ENCODE data around the gene GAK. TPM values are rescaled to one million over a fixed set of nuclear protein-coding genes. Genes with fewer than 3 reads are reported as not detected.

The GAK gene
- polyA plus RNA-seq, 1 donor, result 96.1 TPM

DNA sequence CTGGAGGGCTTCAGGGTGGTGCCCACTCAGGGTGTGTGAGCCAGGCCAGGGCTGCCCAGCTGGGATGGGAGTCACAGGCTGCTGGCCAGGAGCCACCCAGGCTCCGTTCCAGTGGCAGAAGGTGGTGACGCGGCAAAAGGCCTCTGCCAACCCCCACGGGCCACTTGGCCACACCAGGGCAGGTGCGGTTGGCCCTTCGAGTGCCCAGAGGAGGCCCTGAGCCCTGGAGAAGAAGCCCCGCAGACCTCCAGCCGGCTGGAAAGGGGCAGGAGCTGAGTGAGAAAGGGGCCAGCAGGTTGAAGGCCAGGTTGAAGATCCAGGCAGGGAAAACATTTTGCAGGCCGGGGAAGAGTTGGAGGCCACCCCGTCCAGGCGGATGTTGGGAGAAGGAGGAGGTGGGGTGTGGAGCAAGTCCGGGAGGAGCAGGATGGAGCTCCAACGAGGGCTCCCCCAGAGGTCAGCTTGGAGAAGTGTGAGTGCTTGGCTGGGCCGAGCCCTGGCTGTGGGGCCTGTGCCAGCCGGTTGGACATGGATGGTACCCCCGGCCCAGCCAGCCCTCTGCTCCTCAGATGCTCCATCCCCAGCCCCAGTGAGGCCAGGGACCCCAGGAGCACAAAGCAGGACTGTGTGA lies 103.4 kb downstream of the GAK start:
- Histone ChIP-seq H3K27ac (ENCODE audit: low read length) (no peak overlapping the region), H3K27me3 (ENCODE audit: control insufficient read depth, insufficient read depth, low read length) (peaks cover 65% of the 10 kb centered on the region), H3K9me3 (ENCODE audit: control insufficient read depth, low read depth, low read length) (peaks cover 10% of the 10 kb centered on the region), H3K4me1 (ENCODE audit: control insufficient read depth, insufficient read depth, low read length) (peaks cover 5% of the 10 kb centered on the region), H3K36me3 (ENCODE audit: control insufficient read depth, insufficient read depth, low read length) (no peaks in the 10 kb centered on the region), H3K4me3 (ENCODE audit: low read length) (no peak overlapping the region)
- WGBS (ENCODE audit: insufficient coverage, low lambda C conversion rate), result no CpG with 5 or more reads among the region's 16 CpGs
- no peak for DNase-seq

GRCh38 chr4:827209-828081 lies 104.7 kb downstream of the GAK start:
- no peak overlapping the region for H3K4me3 ChIP-seq (ENCODE audit: low read length)
- peaks cover 75% of the 10 kb centered on the region for H3K27me3 ChIP-seq (ENCODE audit: control insufficient read depth, insufficient read depth, low read length)
- no CpG with 5 or more reads among the region's 20 CpGs for WGBS (ENCODE audit: insufficient coverage, low lambda C conversion rate)
- no peaks in the 10 kb centered on the region for H3K36me3 ChIP-seq (ENCODE audit: control insufficient read depth, insufficient read depth, low read length)
- H3K9me3 ChIP-seq (ENCODE audit: control insufficient read depth, low read depth, low read length), result peaks cover 10% of the 10 kb centered on the region
- no peak overlapping the region for H3K27ac ChIP-seq (ENCODE audit: low read length)
- DNase-seq, result no peak
- H3K4me1 ChIP-seq (ENCODE audit: control insufficient read depth, insufficient read depth, low read length), result peaks cover 5% of the 10 kb centered on the region

GRCh38 chr4:826508-827208 lies 105.5 kb downstream of the GAK start:
- no peak overlapping the region for H3K4me3 ChIP-seq (ENCODE audit: low read length)
- H3K9me3 ChIP-seq (ENCODE audit: control insufficient read depth, low read depth, low read length), result peaks cover 5% of the 10 kb centered on the region
- peaks cover 5% of the 10 kb centered on the region for H3K4me1 ChIP-seq (ENCODE audit: control insufficient read depth, insufficient read depth, low read length)
- no peak for DNase-seq
- H3K36me3 ChIP-seq (ENCODE audit: control insufficient read depth, insufficient read depth, low read length), result no peaks in the 10 kb centered on the region
- H3K27ac ChIP-seq (ENCODE audit: low read length), result no peak overlapping the region
- no CpG with 5 or more reads among the region's 75 CpGs for WGBS (ENCODE audit: insufficient coverage, low lambda C conversion rate)
- H3K27me3 ChIP-seq (ENCODE audit: control insufficient read depth, insufficient read depth, low read length), result peaks cover 78% of the 10 kb centered on the region

DNA sequence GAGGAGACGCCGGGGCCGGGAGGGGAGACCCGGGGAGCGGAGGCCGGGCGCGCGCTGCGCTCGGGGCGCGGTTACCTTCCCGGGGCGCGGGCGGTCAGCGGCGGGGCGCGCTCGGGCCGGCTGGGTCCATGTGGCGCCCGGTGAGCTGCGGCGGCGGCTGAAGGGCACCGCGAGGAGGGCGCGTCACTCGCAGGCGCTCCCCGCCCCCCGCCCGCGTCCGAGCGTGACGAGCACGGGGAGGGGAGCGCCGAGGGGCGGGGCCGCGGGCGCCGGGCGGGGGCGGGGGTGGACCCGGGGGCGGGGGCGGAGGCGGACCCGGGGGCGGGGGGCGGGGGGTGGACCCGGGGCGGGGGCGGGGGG lies 106.2 kb downstream of the GAK start, which contains the start of gene CPLX1:
Gene CPLX1, minus strand, starts transcription at position 159 of the 360 bp plus-strand sequence. CDS start 1,607 bp downstream, outside the sequence.
- Histone ChIP-seq H3K4me3 (ENCODE audit: low read length) (peak within 1 kb of the TSS; percentile 4), H3K27me3 (ENCODE audit: control insufficient read depth, insufficient read depth, low read length) (peaks cover 79% of the 10 kb centered on the region), H3K9me3 (ENCODE audit: control insufficient read depth, low read depth, low read length) (peaks cover 3% of the 10 kb centered on the region), H3K27ac (ENCODE audit: low read length) (no peak within 1 kb of the TSS), H3K4me1 (ENCODE audit: control insufficient read depth, insufficient read depth, low read length) (peaks cover 5% of the 10 kb centered on the region), H3K36me3 (ENCODE audit: control insufficient read depth, insufficient read depth, low read length) (no peaks in the 10 kb centered on the region)
- DNase-seq, result peak in 1 of 2 donors; percentile 25
- no CpG with 5 or more reads among the region's 61 CpGs for WGBS (ENCODE audit: insufficient coverage, low lambda C conversion rate)

DNA sequence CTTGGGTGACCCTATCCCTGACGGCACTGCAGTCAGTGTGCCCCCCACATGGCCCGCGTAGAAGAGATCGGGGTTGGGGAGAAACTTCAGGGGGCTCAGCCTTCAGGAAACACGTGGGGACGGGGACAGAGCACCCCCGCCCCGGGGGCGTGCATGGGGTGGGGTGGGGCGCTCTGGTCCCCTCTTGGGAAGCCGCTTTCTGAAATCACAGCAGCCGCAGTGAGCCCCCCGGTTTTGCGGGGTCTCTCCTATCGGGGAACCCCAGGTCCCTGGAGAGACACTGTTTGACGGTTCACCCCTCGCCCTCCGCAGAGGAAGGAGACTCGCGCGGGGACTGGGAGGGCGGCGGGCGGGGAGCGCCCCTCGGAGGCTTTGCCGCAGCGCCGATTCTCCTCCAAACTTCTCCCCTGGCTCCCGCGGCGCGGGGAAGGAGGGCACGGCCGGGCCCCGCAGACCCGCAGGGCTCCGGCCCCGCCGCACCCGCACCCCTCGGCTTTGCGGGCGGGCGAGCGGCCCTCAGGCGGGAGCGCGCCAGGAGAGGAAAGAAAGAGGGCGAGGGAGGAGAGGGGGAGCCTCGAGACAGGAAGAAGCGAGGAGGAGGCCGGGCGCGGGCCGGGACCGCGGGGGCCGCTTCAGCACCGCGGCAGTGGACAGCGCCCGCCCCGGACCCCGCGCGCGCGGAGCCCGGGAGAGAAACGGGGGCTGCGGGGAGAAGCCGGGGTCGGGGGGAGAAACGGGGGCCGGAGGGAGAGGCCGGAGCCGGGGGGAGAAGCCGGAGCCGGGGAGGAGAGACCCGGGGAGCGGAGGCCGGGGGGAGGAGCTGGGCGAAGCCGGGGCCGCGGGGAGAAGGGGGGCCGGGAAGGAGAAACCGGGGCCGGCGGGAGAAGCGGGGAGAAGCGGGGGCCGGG lies 106.8 kb downstream of the GAK start:
- Histone ChIP-seq H3K27ac (ENCODE audit: low read length) (no peak overlapping the region), H3K4me1 (ENCODE audit: control insufficient read depth, insufficient read depth, low read length) (peaks cover 5% of the 10 kb centered on the region), H3K4me3 (ENCODE audit: low read length) (peak overlapping the region; percentile 4), H3K27me3 (ENCODE audit: control insufficient read depth, insufficient read depth, low read length) (peaks cover 74% of the 10 kb centered on the region), H3K36me3 (ENCODE audit: control insufficient read depth, insufficient read depth, low read length) (no peaks in the 10 kb centered on the region), H3K9me3 (ENCODE audit: control insufficient read depth, low read depth, low read length) (peaks cover 3% of the 10 kb centered on the region)
- peak in 1 of 2 donors; percentile 37 for DNase-seq
- WGBS (ENCODE audit: insufficient coverage, low lambda C conversion rate), result no CpG with 5 or more reads among the region's 94 CpGs

GRCh38 chr4:824461-825062 lies 107.6 kb downstream of the GAK start:
- Histone ChIP-seq H3K9me3 (ENCODE audit: control insufficient read depth, low read depth, low read length) (peaks cover 6% of the 10 kb centered on the region), H3K4me1 (ENCODE audit: control insufficient read depth, insufficient read depth, low read length) (peaks cover 5% of the 10 kb centered on the region), H3K4me3 (ENCODE audit: low read length) (no peak overlapping the region), H3K27ac (ENCODE audit: low read length) (no peak overlapping the region), H3K36me3 (ENCODE audit: control insufficient read depth, insufficient read depth, low read length) (no peaks in the 10 kb centered on the region), H3K27me3 (ENCODE audit: control insufficient read depth, insufficient read depth, low read length) (peaks cover 68% of the 10 kb centered on the region)
- no peak for DNase-seq
- no CpG with 5 or more reads among the region's 23 CpGs for WGBS (ENCODE audit: insufficient coverage, low lambda C conversion rate)

GRCh38 chr4:823761-824460 lies 108.2 kb downstream of the GAK start:
- no CpG with 5 or more reads among the region's 24 CpGs for WGBS (ENCODE audit: insufficient coverage, low lambda C conversion rate)
- Histone ChIP-seq H3K4me1 (ENCODE audit: control insufficient read depth, insufficient read depth, low read length) (peaks cover 5% of the 10 kb centered on the region), H3K36me3 (ENCODE audit: control insufficient read depth, insufficient read depth, low read length) (no peaks in the 10 kb centered on the region), H3K27me3 (ENCODE audit: control insufficient read depth, insufficient read depth, low read length) (peaks cover 65% of the 10 kb centered on the region), H3K4me3 (ENCODE audit: low read length) (no peak overlapping the region), H3K27ac (ENCODE audit: low read length) (no peak overlapping the region), H3K9me3 (ENCODE audit: control insufficient read depth, low read depth, low read length) (peaks cover 6% of the 10 kb centered on the region)
- DNase-seq, result no peak

GRCh38 chr4:823176-823760 lies 108.8 kb downstream of the GAK start:
- Histone ChIP-seq H3K27me3 (ENCODE audit: control insufficient read depth, insufficient read depth, low read length) (peaks cover 59% of the 10 kb centered on the region), H3K4me3 (ENCODE audit: low read length) (no peak overlapping the region), H3K36me3 (ENCODE audit: control insufficient read depth, insufficient read depth, low read length) (no peaks in the 10 kb centered on the region), H3K4me1 (ENCODE audit: control insufficient read depth, insufficient read depth, low read length) (peaks cover 5% of the 10 kb centered on the region), H3K27ac (ENCODE audit: low read length) (no peak overlapping the region), H3K9me3 (ENCODE audit: control insufficient read depth, low read depth, low read length) (peaks cover 6% of the 10 kb centered on the region)
- no peak for DNase-seq
- WGBS (ENCODE audit: insufficient coverage, low lambda C conversion rate), result 80% methylated on average over 2 of the region's 21 CpGs
